Heart right ventricle (tissue), 16 donors: Measurements from ENCODE around the gene TSPAN33. TPM values are rescaled to one million over a fixed set of nuclear protein-coding genes. Genes with fewer than 3 reads are reported as not detected.
A peak's percentile ranks its signal among the peaks of the same experiment; 100 is the strongest.

Experiments
- ATAC-seq, 8 donors: fragments of 200-7000 bp; cut with Tn5 transposase; one replicate each; pipeline ENCODE4 v1.9.1; 2020; ENCODE audit warnings: mild to moderate bottlenecking in 8 of 8, moderate library complexity in 8 of 8, moderate number of reproducible peaks in 1 of 8
- DNase-seq, 2 donors: peaks; one replicate each; pipeline ENCODE4 v3.0.0-alpha.2; 2020
- H3K27ac ChIP-seq, 10 donors: fragments of 200-600 bp; sonication (generic) in 2 of 10; one replicate each; pipeline versions ENCODE4 v1.5.0 to v1.8.0; 2020 to 2022; ENCODE audit warnings: mild to moderate bottlenecking in 3 of 10
- H3K27me3 ChIP-seq, 7 donors: fragments of 200-600 bp; one replicate each; pipeline ENCODE4 v1.8.0; 2021 to 2022; ENCODE audit warnings: mild to moderate bottlenecking in 2 of 7
- H3K36me3 ChIP-seq, 9 donors: fragments of 200-600 bp; sonication (generic) in 1 of 9; one replicate each; pipeline versions ENCODE4 v1.5.0 to v1.8.0; 2020 to 2022; ENCODE audit warnings: mild to moderate bottlenecking in 2 of 9
- H3K4me1 ChIP-seq, 9 donors: fragments of 200-600 bp; sonication (generic) in 1 of 9; one replicate each; pipeline versions ENCODE4 v1.5.0 to v1.8.0; 2020 to 2022; ENCODE audit warnings: mild to moderate bottlenecking in 4 of 9
- H3K4me3 ChIP-seq, 10 donors: fragments of 200-600 bp; sonication (generic) in 2 of 10; one replicate each; pipeline versions ENCODE4 v1.5.0 to v1.8.0; 2020 to 2022; ENCODE audit warnings: mild to moderate bottlenecking in 7 of 10, moderate library complexity in 2 of 10
- H3K9me3 ChIP-seq, 11 donors: fragments of 200-600 bp in 10 of 11; sonication (generic) in 2 of 11; one replicate each; pipeline versions ENCODE4 v1.5.0 to v1.8.0; 2013 to 2022; ENCODE audit warnings: mild to moderate bottlenecking in 2 of 11, control low read depth in 1 of 11, moderate library complexity in 1 of 11
- WGBS, 2 donors: extraction: QIAGEN DNeasy Blood & Tissue Kit; methylation state at CpG; one replicate each; pipeline ENCODE4 v1.1.7; 2013; ENCODE audit warnings: inconsistent platforms in 1 of 2; 5-methylcytosine and 5-hydroxymethylcytosine counted together
- intact Hi-C, 10 donors: fragments of 100-400 bp; cut with DNase I; formaldehyde crosslinking; loops; one replicate each; pipeline versions ENCODE4 v1.11.1 to v1.14.2; 2022
- polyA plus RNA-seq, 2 donors: library from polyadenylated mRNA; stranded (reverse); fragments of 200-250 nt; gene quantifications; one replicate each; pipeline ENCODE4 v1.2.3, GENCODE V29; 2013
- total RNA-seq, 10 donors: library from RNA; stranded (reverse); fragmentation: NEBNext Ultra II Directional in 3 of 10; extraction: Animal tissue kit (Norgen Biotek cat#: 25700) in 3 of 10; gene quantifications; one replicate each; pipeline versions ENCODE4 v1.2.1 to v1.2.4, GENCODE V29; 2021 to 2023
- TF ChIP-seq, protein P1 (sequence below), 9 donors: fragments of 200-600 bp; sonication (generic) in 2 of 9; IDR thresholded peaks; one replicate each; pipeline versions ENCODE4 v1.5.0 to v1.8.0; 2021 to 2022; ENCODE audit warnings: antibody characterized with exemption in 9 of 9, mild to moderate bottlenecking in 5 of 9, moderate library complexity in 1 of 9
- donor health status: Arrhythmogenic right ventricular cardiomyopathy.
- donor health status: ischemic (EF 13 %, LVEDD 7.1; RV severe dilation, severe dysfunction).
- donor health status: healthy with polysubstance abuse.
- donor health status: DM: no; HTN: yes; CAD: no.
- donor health status: DM: no; HTN: no; CAD: no.
- donor health status: ischemic (EF 25% LVEDD 6.9; RV normal size, moderate dysfunction).
- donor health status: ischemic (EF 25% LVEDD 5.7; RV mildly dilated, moderate dysfunction).
- donor health status: healthy.
- donor health status: DM: yes; HTN: yes; CAD: no.
- donor health status: Ischemic cardiomyopathy.
- donor health status: ischemic (EF 35%, LVEDD 5.7; RV mildly dilated, moderate dysfunction).
- donor health status: nonischemic (EF 11% LVEDD 7.7; RV severe dilation, severe dysfunction).
- donor health status: DM: yes; HTN: yes; CAD: no.
- donor health status: PGD.
- donor health status: ischemic (EF 29% LVEDD 5.4; RV normal size, mild dysfunction).
- donor health status: nonischemic (EF 23%, LVEDD 6.1; RV moderate dilation, normal function).

Gene TSPAN33
- total and polyA plus RNA-seq, 12 donors = 2.8 to 13.1 (median 8.6) TPM

DNA sequence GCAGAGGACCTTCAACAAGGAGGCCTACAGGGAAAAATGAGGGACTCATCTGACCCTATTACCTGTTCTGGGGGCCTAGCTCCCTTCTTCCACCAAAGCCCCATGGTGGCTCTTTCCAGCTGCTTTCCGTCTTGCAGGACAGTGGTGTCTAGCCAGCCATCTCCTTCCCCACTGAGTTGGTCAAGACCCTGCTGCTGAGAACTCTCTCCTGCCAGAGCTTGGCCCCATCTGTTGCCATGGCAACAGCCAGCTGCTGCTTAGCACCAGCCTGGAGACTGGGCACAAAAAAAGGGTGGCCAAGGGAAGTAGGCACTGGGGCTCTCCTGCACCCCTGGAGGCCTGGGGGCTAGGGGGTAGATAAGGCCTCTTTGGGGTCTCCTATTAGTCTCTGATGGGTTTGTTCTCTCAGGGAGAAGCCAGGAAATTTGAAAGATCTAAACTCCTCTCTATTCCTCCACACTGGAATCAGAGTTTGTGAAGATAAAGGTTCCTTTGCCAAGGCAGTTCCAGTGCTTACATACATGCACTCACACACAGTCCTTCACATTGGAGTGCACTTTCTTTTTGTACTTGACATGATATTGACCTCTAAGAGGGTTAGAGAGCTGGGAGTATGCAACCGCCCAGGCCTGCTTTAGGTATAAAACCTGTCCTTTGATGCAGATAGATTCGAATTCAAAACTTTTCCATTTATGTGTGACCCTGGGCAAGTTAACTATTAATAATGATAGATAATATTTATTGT lies 15.8 kb downstream of the TSPAN33 start:
- Histone ChIP-seq H3K4me1 (peaks cover 0 to 3% (median 0%) of the 10 kb centered on the region in 9 donors), H3K27me3 (no peaks in the 10 kb centered on the region), H3K4me3 (no peak overlapping the region), H3K9me3 (peaks cover 0 to 3% (median 0%) of the 10 kb centered on the region in 11 donors), H3K36me3 (no peaks in the 10 kb centered on the region), H3K27ac (no peak overlapping the region)
- no peak for DNase-seq
- TF ChIP-seq, protein P1, sequence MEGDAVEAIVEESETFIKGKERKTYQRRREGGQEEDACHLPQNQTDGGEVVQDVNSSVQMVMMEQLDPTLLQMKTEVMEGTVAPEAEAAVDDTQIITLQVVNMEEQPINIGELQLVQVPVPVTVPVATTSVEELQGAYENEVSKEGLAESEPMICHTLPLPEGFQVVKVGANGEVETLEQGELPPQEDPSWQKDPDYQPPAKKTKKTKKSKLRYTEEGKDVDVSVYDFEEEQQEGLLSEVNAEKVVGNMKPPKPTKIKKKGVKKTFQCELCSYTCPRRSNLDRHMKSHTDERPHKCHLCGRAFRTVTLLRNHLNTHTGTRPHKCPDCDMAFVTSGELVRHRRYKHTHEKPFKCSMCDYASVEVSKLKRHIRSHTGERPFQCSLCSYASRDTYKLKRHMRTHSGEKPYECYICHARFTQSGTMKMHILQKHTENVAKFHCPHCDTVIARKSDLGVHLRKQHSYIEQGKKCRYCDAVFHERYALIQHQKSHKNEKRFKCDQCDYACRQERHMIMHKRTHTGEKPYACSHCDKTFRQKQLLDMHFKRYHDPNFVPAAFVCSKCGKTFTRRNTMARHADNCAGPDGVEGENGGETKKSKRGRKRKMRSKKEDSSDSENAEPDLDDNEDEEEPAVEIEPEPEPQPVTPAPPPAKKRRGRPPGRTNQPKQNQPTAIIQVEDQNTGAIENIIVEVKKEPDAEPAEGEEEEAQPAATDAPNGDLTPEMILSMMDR (IDR thresholded peaks at IDR 0.05) = no peak
- no peak for ATAC-seq
- 91 to 98% methylated on average over 3 of the region's 3 CpGs for WGBS, 2 donors
- intact Hi-C loops = loop anchor here in 6 of 10 donors (5.0 kb wide), 2 partner anchors 47 to 52 kb away; no protein-coding TSS in a partner anchor

GRCh38 chr7:129161524-129162225 lies 17.2 kb downstream of the TSPAN33 start:
- peaks cover 0 to 3% (median 0%) of the 10 kb centered on the region in 11 donors for H3K9me3 ChIP-seq
- DNase-seq (no peak), ATAC-seq (no peak)
- no peak overlapping the region for H3K4me3 ChIP-seq
- no peaks in the 10 kb centered on the region for H3K27me3 ChIP-seq
- 87 to 94% methylated on average over 5 of the region's 5 CpGs for WGBS, 2 donors
- H3K36me3 ChIP-seq = no peaks in the 10 kb centered on the region
- TF ChIP-seq, protein P1 (IDR thresholded peaks at IDR 0.05) = no peak
- intact Hi-C loops = loop anchor here in 6 of 10 donors (5.0 kb wide), 2 partner anchors 46 to 51 kb away; no protein-coding TSS in a partner anchor
- no peak overlapping the region for H3K27ac ChIP-seq
- H3K4me1 ChIP-seq = peaks cover 0 to 3% (median 0%) of the 10 kb centered on the region in 9 donors

DNA sequence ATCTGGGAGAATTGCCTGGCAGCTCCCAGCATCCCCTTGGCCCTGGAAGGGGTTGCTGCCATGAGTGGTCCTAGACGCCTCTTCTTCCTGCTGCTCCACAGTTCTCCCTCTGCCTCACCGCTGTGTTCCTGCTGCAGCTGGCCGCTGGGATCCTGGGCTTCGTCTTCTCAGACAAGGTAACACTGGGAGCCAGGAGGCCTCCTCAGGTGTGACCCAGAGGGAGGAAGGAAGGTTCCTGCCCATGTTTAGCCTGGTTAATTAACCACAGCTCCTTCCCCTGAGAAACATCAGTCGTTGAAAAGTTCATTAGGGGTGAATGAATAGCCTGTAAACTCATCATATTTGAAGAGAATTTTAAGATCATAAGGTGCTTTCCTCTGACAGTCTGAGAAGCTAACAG lies 18.2 kb downstream of the TSPAN33 start:
- Histone ChIP-seq H3K36me3 (no peaks in the 10 kb centered on the region), H3K4me1 (peaks cover 0 to 3% (median 0%) of the 10 kb centered on the region in 9 donors), H3K27me3 (no peaks in the 10 kb centered on the region), H3K4me3 (no peak overlapping the region), H3K9me3 (peaks cover 0 to 2% (median 0%) of the 10 kb centered on the region in 11 donors), H3K27ac (no peak overlapping the region)
- 83 to 87% methylated on average over 5 of the region's 5 CpGs for WGBS, 2 donors
- TF ChIP-seq, protein P1 (IDR thresholded peaks at IDR 0.05) = no peak
- intact Hi-C loops = loop anchor here in 6 of 10 donors (5.0 kb wide), 2 partner anchors 45 to 50 kb away; no protein-coding TSS in a partner anchor
- DNase-seq (no peak), ATAC-seq (no peak)

- Histone ChIP-seq H3K9me3 (no peaks in the 10 kb centered on the region), H3K4me3 (no peak overlapping the region), H3K27me3 (peaks cover 0 to 3% (median 0%) of the 10 kb centered on the region in 7 donors), H3K4me1 (peaks cover 0 to 13% (median 2%) of the 10 kb centered on the region in 9 donors), H3K27ac (no peak overlapping the region), H3K36me3 (no peaks in the 10 kb centered on the region)
- DNase-seq = no peak
- TF ChIP-seq, protein P1 (IDR thresholded peaks at IDR 0.05) = peak; percentile 63 to 88 (median 86)
- WGBS, 2 donors = 62 to 64% methylated on average over 11 of the region's 11 CpGs
- no peak for ATAC-seq
- intact Hi-C loops = loop anchor here in 8 of 10 donors (2.0 to 5.0 kb wide), 4 partner anchors 43 to 48 kb away; no protein-coding TSS in a partner anchor
These were observed 19.5 kb downstream of the TSPAN33 start for GRCh38 chr7:129163875-129164544.
